Astrocyte (in vitro differentiated cells and primary cell): Measurements from ENCODE around the gene PPP1R3E. TPM values are rescaled to one million over a fixed set of nuclear protein-coding genes. Genes with fewer than 3 reads are reported as not detected.

Experiments
- DNase-seq: peaks from one replicate; pipeline ENCODE4 v3.0.0-alpha.2; 2010; ENCODE audit warnings: low read depth
- FAIRE-seq: peaks from 2 replicates; lab custom pipeline; 2011; peaks lifted over from hg19 to GRCh38; lab: Jason Lieb, UNC
- H2AFZ ChIP-seq: 2 replicates; pipeline ENCODE4 v1.6.0; 2012; ENCODE audit warnings: low read depth, low read length, inconsistent platforms
- H3K27ac ChIP-seq: 2 replicates; pipeline ENCODE4 v1.5.1; 2011; ENCODE audit warnings: low read depth, low read length, inconsistent platforms
- H3K27me3 ChIP-seq: 2 replicates; pipeline ENCODE4 v1.6.0; 2011; ENCODE audit warnings: low read length, inconsistent platforms; ENCODE audit not compliant: insufficient read depth
- H3K36me3 ChIP-seq: 2 replicates; pipeline ENCODE4 v1.5.1; 2011; ENCODE audit warnings: low read length, inconsistent platforms; ENCODE audit not compliant: insufficient read depth
- H3K4me1 ChIP-seq: 2 replicates; pipeline ENCODE4 v1.5.1; 2011; ENCODE audit warnings: low read length, inconsistent platforms; ENCODE audit not compliant: insufficient read depth
- H3K4me2 ChIP-seq: 2 replicates; pipeline ENCODE4 v1.6.0; 2012; ENCODE audit warnings: low read length, inconsistent platforms
- H3K4me3 ChIP-seq: 2 replicates; pipeline ENCODE4 v1.5.1; 2011; ENCODE audit warnings: low read depth, mild to moderate bottlenecking, low read length, inconsistent platforms; ENCODE audit not compliant: insufficient read depth
- H3K79me2 ChIP-seq: 2 replicates; pipeline ENCODE4 v1.6.0; 2012; ENCODE audit warnings: mild to moderate bottlenecking, low read length, inconsistent platforms; ENCODE audit not compliant: insufficient read depth
- H3K9ac ChIP-seq: 2 replicates; pipeline ENCODE4 v1.6.0; 2012; ENCODE audit warnings: mild to moderate bottlenecking, low read length, inconsistent platforms
- H3K9me3 ChIP-seq: 2 replicates; pipeline ENCODE4 v1.5.1; 2012; ENCODE audit warnings: low read depth, mild to moderate bottlenecking, low read length, inconsistent platforms; ENCODE audit not compliant: insufficient read depth
- H4K20me1 ChIP-seq: 2 replicates; pipeline ENCODE4 v1.6.0; 2012; ENCODE audit warnings: low read length, inconsistent platforms; ENCODE audit not compliant: insufficient read depth
- H3K27ac Mint-ChIP-seq: one replicate; pipeline ENCODE4 v1.8.0; 2021; ENCODE audit warnings: mild to moderate bottlenecking, mixed read lengths; ENCODE audit not compliant: unreplicated experiment
- H3K27me3 Mint-ChIP-seq: one replicate; pipeline ENCODE4 v1.8.0; 2021; ENCODE audit warnings: low read depth, mixed read lengths; ENCODE audit not compliant: unreplicated experiment
- H3K36me3 Mint-ChIP-seq: one replicate; pipeline ENCODE4 v1.8.0; 2021; ENCODE audit warnings: low read depth, mixed read lengths; ENCODE audit not compliant: unreplicated experiment
- H3K4me1 Mint-ChIP-seq: one replicate; pipeline ENCODE4 v1.8.0; 2021; ENCODE audit warnings: low read depth, mixed read lengths; ENCODE audit not compliant: unreplicated experiment
- H3K4me3 Mint-ChIP-seq: one replicate; pipeline ENCODE4 v1.8.0; 2021; ENCODE audit warnings: mild to moderate bottlenecking, moderate library complexity, mixed read lengths; ENCODE audit not compliant: unreplicated experiment
- H3K9me3 Mint-ChIP-seq: one replicate; pipeline ENCODE4 v1.8.0; 2021; ENCODE audit warnings: mild to moderate bottlenecking, mixed read lengths; ENCODE audit not compliant: unreplicated experiment
- CTCF ChIP-seq: IDR thresholded peaks from 2 replicates; pipeline ENCODE4 v1.5.1; 2011; ENCODE audit warnings: low read depth, mild to moderate bottlenecking, inconsistent platforms, low read length, moderate library complexity; ENCODE audit not compliant: insufficient read depth
- EZH2 ChIP-seq: IDR thresholded peaks from 2 replicates; pipeline ENCODE4 v1.6.1; 2012; ENCODE audit warnings: mild to moderate bottlenecking, low read length, inconsistent platforms; ENCODE audit not compliant: insufficient read depth
- total RNA-seq: library from RNA; stranded (reverse); gene quantifications from 2 replicates; pipeline ENCODE4 v1.2.1, GENCODE V29; 2021

PPP1R3E gene
- total RNA-seq, 1 donor from 2014 or later, result 3.6 TPM

GRCh38 chr14:23316300-23316699 is 13.6 kb upstream of the PPP1R3E start:
- Histone ChIP-seq H3K9me3 (no peaks in the 10 kb centered on the region), H2AFZ (no peak overlapping the region), H3K36me3 (peaks cover 16% of the 10 kb centered on the region), H3K4me1 (peaks cover 7% of the 10 kb centered on the region), H3K27ac (no peak overlapping the region), H3K4me2 (no peak overlapping the region), H3K27me3 (no peaks in the 10 kb centered on the region), H3K9ac (no peak overlapping the region), H3K4me3 (no peak overlapping the region), H4K20me1 (peaks cover 8% of the 10 kb centered on the region), H3K79me2 (peaks cover 31% of the 10 kb centered on the region)
- no peak overlapping the region for H3K4me3 Mint-ChIP-seq
- FAIRE-seq, result no peak
- TF ChIP-seq CTCF, result no peak
- TF ChIP-seq EZH2, result no peak
- H3K27me3 Mint-ChIP-seq, result no peaks in the 10 kb centered on the region
- H3K9me3 Mint-ChIP-seq, result no peaks in the 10 kb centered on the region
- H3K4me1 Mint-ChIP-seq, result no peaks in the 10 kb centered on the region
- no peak for DNase-seq
- no peak overlapping the region for H3K27ac Mint-ChIP-seq
- peaks cover 8% of the 10 kb centered on the region for H3K36me3 Mint-ChIP-seq

GRCh38 chr14:23310546-23310945 is 7.9 kb upstream of the PPP1R3E start:
- H4K20me1 ChIP-seq, result peaks cover 41% of the 10 kb centered on the region
- no peak overlapping the region for H2AFZ ChIP-seq
- no peak overlapping the region for H3K4me3 Mint-ChIP-seq
- DNase-seq, result no peak
- no peak overlapping the region for H3K9ac ChIP-seq
- H3K27ac ChIP-seq, result no peak overlapping the region
- no peaks in the 10 kb centered on the region for H3K27me3 ChIP-seq
- FAIRE-seq, result no peak
- H3K9me3 ChIP-seq, result no peaks in the 10 kb centered on the region
- peaks cover 16% of the 10 kb centered on the region for H3K36me3 Mint-ChIP-seq
- H3K9me3 Mint-ChIP-seq, result no peaks in the 10 kb centered on the region
- no peaks in the 10 kb centered on the region for H3K27me3 Mint-ChIP-seq
- H3K4me3 ChIP-seq, result no peak overlapping the region
- H3K4me1 Mint-ChIP-seq, result peaks cover 23% of the 10 kb centered on the region
- peaks cover 73% of the 10 kb centered on the region for H3K79me2 ChIP-seq
- TF ChIP-seq EZH2, result no peak
- TF ChIP-seq CTCF, result no peak
- no peak overlapping the region for H3K27ac Mint-ChIP-seq
- peaks cover 22% of the 10 kb centered on the region for H3K4me1 ChIP-seq
- H3K36me3 ChIP-seq, result peaks cover 24% of the 10 kb centered on the region
- no peak overlapping the region for H3K4me2 ChIP-seq

GRCh38 chr14:23308721-23309445 is 6.2 kb upstream of the PPP1R3E start:
- no peak overlapping the region for H2AFZ ChIP-seq
- no peak for FAIRE-seq
- peak overlapping the region; percentile 93 for H3K4me2 ChIP-seq

More at GRCh38 chr14:23308721-23309445, 6.2 kb upstream of the PPP1R3E start:
- Mint-ChIP-seq H3K4me3 (peak overlapping the region; percentile 92), H3K27ac (no peak overlapping the region), H3K4me1 (peaks cover 23% of the 10 kb centered on the region), H3K9me3 (no peaks in the 10 kb centered on the region), H3K27me3 (no peaks in the 10 kb centered on the region), H3K36me3 (peaks cover 16% of the 10 kb centered on the region)
- Histone ChIP-seq H3K27ac (peak overlapping the region; percentile 4), H4K20me1 (peaks cover 41% of the 10 kb centered on the region), H3K9me3 (no peaks in the 10 kb centered on the region), H3K4me3 (peak overlapping the region; percentile 82), H3K36me3 (peaks cover 15% of the 10 kb centered on the region), H3K79me2 (peaks cover 69% of the 10 kb centered on the region), H3K4me1 (peaks cover 22% of the 10 kb centered on the region), H3K9ac (peak overlapping the region; percentile 96), H3K27me3 (no peaks in the 10 kb centered on the region)
- no peak for TF ChIP-seq EZH2
- no peak for TF ChIP-seq CTCF
- DNase-seq, result no peak
